Fibroblast of pulmonary artery (primary cell): ENCODE measurements around the gene ABCA4.

Source experiments
- DNase-seq: peaks from one replicate; pipeline ENCODE4 v3.0.0-alpha.2; 2010; ENCODE audit warnings: low read depth
- H3K4me3 ChIP-seq: replicated peaks from 2 replicates; pipeline ENCODE4 v1.5.1; 2011; ENCODE audit warnings: low read depth, mild to moderate bottlenecking, control low read depth, low read length, moderate library complexity
- CTCF ChIP-seq: IDR thresholded peaks from 2 replicates; pipeline ENCODE4 v1.5.1; 2011; ENCODE audit warnings: mild to moderate bottlenecking, control low read depth, low read length, inconsistent platforms; ENCODE audit errors: missing control alignments

ABCA4 gene

GRCh38 chr1:94009304-94009703 is 111.6 kb downstream of the ABCA4 start:
- TF ChIP-seq CTCF = no peak
- DNase-seq = no peak
- H3K4me3 ChIP-seq = no peak overlapping the region

- DNase-seq = no peak
- no peak for TF ChIP-seq CTCF
- no peak overlapping the region for H3K4me3 ChIP-seq
Measured at GRCh38 chr1:94006604-94007003, 114.3 kb downstream of the ABCA4 start.

- DNase-seq = peak; percentile 63
- TF ChIP-seq CTCF = no peak
- no peak overlapping the region for H3K4me3 ChIP-seq
Measured at GRCh38 chr1:94004924-94005323, 116.0 kb downstream of the ABCA4 start.

GRCh38 chr1:94002046-94002787 is 118.7 kb downstream of the ABCA4 start:
- TF ChIP-seq CTCF = no peak

GRCh38 chr1:94001397-94002045 is 119.4 kb downstream of the ABCA4 start:
- TF ChIP-seq CTCF = no peak
- no peak overlapping the region for H3K4me3 ChIP-seq
- DNase-seq = no peak

More at GRCh38 chr1:94002046-94002787, 118.7 kb downstream of the ABCA4 start:
- DNase-seq = no peak
- no peak overlapping the region for H3K4me3 ChIP-seq

- no peak for TF ChIP-seq CTCF
- no peak overlapping the region for H3K4me3 ChIP-seq
- no peak for DNase-seq
Measured at GRCh38 chr1:94000510-94001282, 120.3 kb downstream of the ABCA4 start.
